Measurements from ENCODE around the gene ASAP3.

The ASAP3 gene

GRCh38 chr1:23483321-23484252 is at the start of gene ASAP3:
ASAP3 (minus strand) TSS chr1:23484179; CDS start chr1:23484133, 46 bp downstream.
- peak; percentile 88 for DNase-seq

- no peak for DNase-seq
Observed at GRCh38 chr1:23533246-23534023, 49.5 kb upstream of the ASAP3 start.

GRCh38 chr1:23531562-23532094 is 47.6 kb upstream of the ASAP3 start:
- DNase-seq: no peak

- peak; percentile 94 for DNase-seq
Observed at GRCh38 chr1:23530747-23531561, 47.0 kb upstream of the ASAP3 start, which contains the start of gene E2F2. E2F2 (minus strand) TSS chr1:23531233; CDS start chr1:23530793, 440 bp downstream.

DNA sequence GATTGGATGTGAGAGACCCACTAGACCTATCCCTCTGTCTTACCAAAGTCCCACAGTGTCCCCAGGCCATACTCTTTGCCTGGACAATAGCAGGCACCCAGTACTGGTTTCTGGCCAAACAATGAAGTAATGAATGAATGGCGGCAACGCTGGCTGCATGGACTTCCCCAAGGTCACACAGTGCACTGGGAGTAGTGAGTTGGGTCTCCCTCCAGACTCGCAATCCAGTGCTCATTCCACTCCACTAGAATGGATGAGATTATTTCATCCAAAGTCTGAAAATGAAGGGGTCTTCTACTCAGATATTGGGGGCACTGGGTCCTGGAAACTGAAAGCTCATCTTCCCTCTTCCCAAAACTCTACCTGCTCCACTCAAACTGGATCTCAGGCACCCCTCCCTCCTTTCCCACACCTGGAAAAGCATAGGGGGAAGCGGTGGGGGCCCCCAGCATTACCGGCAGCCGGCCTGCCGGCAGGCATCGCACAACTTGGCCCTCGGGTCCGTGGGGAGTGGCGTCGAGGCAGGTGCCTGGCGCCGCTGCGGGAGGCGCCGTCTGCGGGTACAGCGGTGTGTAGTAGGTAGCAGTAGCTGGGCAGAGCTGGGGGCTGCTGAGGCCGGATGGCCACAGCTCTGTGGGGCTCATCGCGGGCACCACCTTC is 46.2 kb upstream of the ASAP3 start:
- no peak for DNase-seq

- DNase-seq: no peak
Observed at GRCh38 chr1:23529146-23530086, 45.4 kb upstream of the ASAP3 start.

DNA sequence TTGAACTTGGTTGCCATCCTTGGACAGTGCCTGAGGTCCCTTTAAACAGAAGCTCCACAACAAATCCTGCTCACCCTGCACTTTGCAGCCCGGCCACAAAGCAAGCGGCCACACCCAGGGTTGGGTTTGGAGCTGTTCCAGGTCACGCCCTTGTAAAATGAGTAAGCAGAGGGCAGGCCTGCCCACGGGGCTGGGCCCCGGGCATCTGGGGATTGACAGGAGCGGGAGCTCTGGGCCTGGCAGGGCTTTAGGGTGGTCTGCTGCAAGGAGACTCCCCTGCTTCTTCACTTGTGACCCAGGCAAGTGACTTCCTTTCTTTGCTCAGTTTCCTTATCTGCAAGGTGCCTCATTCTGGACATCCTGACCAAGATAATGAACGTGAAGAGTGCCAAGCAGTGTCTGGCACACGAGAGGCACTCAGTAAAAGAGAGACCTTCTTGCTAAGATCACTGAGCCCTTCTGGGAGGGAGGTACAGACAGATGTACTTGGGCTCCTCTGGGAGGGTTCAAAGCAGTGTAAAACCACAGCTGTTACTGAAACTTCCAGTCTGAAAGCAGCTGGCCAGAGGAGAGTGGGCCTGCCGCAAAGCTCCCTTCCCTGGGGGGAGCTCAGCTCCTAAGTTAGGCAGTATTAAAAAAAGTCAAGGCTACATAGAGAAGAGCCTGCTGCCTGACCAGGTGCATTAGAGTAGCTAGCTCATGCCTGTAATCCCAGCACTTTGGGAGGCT is 44.4 kb upstream of the ASAP3 start:
- peak; percentile 90 for DNase-seq

DNA sequence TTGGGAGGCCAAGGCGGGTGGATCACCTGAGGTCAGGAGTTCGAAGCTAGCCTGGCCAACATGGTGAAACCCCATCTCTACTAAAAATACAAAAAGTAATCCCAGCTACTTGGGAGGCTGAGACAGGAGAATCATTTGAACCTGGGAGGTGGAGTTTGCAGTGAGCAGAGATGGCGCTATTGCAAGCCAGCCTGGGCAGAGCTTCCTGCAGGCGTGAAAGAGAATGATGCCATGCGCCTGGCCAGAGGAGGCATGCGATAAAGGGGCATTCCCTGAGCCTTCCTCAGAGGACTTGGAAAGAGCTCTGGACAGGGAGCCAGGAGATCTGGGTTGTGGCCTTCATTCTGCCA is 43.9 kb upstream of the ASAP3 start:
- no peak for DNase-seq

DNA sequence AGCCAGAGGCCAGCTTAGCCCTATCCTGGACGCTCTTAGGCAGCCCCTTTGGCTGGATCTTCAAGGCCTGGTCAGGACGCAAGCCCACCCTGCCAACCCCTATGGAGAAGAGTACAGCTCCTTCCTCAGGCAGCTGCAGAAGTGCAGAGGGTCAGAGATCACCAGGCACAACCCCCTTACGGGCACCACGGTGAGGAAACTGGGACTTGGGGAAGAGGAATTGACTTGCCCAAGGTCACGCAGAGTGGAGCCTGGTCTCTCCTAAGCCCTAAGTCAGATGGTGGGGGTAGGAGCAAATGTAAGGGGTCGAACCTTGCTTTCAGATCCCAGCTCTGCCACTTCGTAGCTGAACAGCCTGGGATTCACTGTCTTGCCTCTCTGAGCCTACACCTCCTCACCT is 43.4 kb upstream of the ASAP3 start:
- no peak for DNase-seq

- no peak for DNase-seq
Observed at GRCh38 chr1:23526329-23527041, 42.5 kb upstream of the ASAP3 start.

- no peak for DNase-seq
Observed at GRCh38 chr1:23525558-23526250, 41.7 kb upstream of the ASAP3 start.

- DNase-seq: peak; percentile 72
Observed at GRCh38 chr1:23524716-23525401, 40.9 kb upstream of the ASAP3 start.

GRCh38 chr1:23524163-23524562 is 40.2 kb upstream of the ASAP3 start:
- no peak for DNase-seq

DNA sequence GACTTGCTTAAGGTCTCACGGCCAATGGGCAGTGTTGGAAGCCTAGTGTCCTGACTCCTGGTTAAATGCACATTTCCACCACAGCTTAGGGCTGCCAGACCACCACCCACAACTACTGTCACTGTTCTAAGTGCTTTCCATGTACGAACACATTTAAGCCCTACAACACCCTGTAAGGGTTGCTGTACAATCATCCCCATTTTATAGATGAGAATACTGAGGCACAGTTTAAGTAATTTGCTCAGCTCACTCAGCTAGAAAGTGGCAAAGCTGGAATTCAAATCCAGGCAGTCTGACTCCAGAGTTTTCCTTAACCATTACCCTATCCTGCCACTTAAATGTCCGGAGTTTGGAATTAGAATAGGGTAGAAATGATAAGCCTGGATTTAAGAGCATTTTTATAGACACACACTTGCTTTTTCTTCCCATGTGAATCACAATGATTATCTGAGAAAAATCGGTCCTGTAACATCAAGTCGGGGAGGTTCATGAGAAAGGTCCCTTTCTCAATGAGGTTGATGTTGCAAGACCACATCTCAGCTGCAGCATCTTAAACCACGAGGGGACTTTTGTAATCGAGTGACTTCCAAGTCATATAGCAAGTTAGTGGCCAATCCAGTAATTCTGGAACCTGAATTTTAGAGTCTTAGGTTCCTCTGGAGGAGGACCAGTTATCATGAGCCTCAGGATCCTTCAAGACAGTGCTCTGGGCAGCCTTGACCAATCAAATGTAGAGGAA is 38.4 kb upstream of the ASAP3 start:
- no peak for DNase-seq

DNA sequence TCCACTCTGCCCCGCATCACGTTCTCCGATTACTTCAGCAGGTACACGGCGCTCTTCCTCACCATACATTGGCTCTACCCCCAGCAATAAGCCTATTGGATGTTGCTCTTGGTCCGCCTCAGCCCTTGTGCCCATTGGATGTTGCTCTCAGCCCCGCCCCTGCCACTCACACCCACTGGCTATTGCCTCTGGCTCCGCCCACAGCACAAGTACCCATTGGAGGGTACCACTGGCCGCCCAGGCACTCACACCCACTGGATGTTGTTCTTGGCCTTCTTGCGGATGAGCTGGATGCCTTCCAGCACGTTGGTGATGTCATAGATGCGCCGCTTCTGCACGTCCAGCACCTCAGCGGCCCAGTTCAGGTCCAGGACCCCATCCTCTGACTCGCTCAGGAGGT is 37.6 kb upstream of the ASAP3 start:
- DNase-seq: no peak

DNA sequence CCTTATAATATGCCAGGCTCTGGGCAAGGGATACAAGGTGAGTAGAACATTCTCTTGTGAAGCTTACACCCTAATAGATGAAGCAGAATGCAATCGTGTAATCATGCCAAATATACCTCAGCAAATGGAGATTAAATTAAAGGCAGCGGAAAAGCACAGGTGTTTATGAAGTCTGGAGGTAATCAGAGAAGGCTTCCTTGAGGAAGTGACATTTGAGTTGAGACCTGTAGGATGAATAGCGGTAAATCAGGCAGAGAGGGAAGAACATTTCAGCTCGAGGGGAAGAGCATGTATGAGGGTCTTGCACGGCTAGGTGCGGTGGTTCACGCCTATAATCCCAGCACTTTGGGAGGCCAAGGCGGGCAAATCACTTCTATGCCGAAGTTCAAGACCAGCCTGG is 33.6 kb upstream of the ASAP3 start:
- no peak for DNase-seq

DNA sequence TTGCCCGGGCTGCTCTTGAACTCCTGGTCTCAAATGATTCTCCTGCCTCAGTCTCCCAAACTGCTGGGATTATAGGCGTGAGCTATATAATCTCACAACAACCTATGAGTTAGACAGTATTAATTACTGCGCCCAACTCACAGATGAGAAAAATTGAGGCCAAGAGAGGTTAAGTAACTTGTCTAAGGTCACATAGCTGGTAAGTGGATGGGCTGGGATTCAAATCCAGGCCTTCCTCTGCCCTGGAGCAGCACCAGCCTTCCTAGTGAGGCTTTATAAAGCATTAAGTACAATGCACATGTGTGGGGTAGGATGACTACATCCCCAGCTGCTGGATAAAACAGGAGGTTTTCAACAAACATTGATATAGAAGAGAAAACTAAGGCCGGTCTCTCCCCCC is 31.9 kb upstream of the ASAP3 start:
- no peak for DNase-seq

Measured in right hindlimb (tissue), 1 donor.